Activated T-helper 1 cell treated with anti-CD3 and anti-CD28 coated beads, Interleukin-2, amount 50 U/mL, for 16 hours (primary cell): ENCODE measurements around the gene GRHL1.
"Not testable (repeated sequence)": the region's sequence is repeated elsewhere in the genome, so short reads cannot be mapped to it uniquely, and the experiment has no call there.

Experiments used
- DNase-seq, 2 donors: peaks; one replicate each; pipeline ENCODE4 v3.0.0-alpha.2; 2020; ENCODE audit warnings: low read depth in 1 of 2, low spot score in 1 of 2

Gene GRHL1

GRCh38 chr2:9951522-9952285 is at the start of gene GRHL1:
GRHL1 (plus strand) TSS chr2:9951693; CDS start chr2:9951834, 141 bp downstream.
- DNase-seq, result peak; percentile 79 to 87

- no peak for DNase-seq
Measured at GRCh38 chr2:9905413-9905812, 46.1 kb upstream of the GRHL1 start.

GRCh38 chr2:9907402-9907801 is 44.1 kb upstream of the GRHL1 start:
- no peak for DNase-seq

GRCh38 chr2:9908639-9909038 is 42.9 kb upstream of the GRHL1 start:
- DNase-seq, result no peak

GRCh38 chr2:9909106-9909505 is 42.4 kb upstream of the GRHL1 start:
- no peak for DNase-seq

GRCh38 chr2:9910699-9911098 is 40.8 kb upstream of the GRHL1 start:
- no peak for DNase-seq

- DNase-seq, result no peak
Measured at GRCh38 chr2:9912468-9912867, 39.0 kb upstream of the GRHL1 start.

GRCh38 chr2:9914384-9915065 is 37.0 kb upstream of the GRHL1 start:
- peak in 1 of 2 donors; percentile 19 for DNase-seq

- no peak for DNase-seq
Measured at GRCh38 chr2:9918275-9918674, 33.2 kb upstream of the GRHL1 start.

GRCh38 chr2:9919512-9919911 is 32.0 kb upstream of the GRHL1 start:
- DNase-seq, result no peak

GRCh38 chr2:9927020-9927419 is 24.5 kb upstream of the GRHL1 start:
- DNase-seq, result not testable (repeated sequence)

- DNase-seq, result no peak
Measured at GRCh38 chr2:9937258-9937657, 14.2 kb upstream of the GRHL1 start.

GRCh38 chr2:9937968-9938367 is 13.5 kb upstream of the GRHL1 start:
- no peak for DNase-seq

GRCh38 chr2:9939587-9940485 is 11.7 kb upstream of the GRHL1 start:
- DNase-seq, result no peak

GRCh38 chr2:9941196-9941995 is 10.1 kb upstream of the GRHL1 start:
- no peak for DNase-seq

GRCh38 chr2:9941996-9942390 is 9.5 kb upstream of the GRHL1 start:
- no peak for DNase-seq

GRCh38 chr2:9944330-9944758 is 7.1 kb upstream of the GRHL1 start:
- DNase-seq, result no peak

- no peak for DNase-seq
Measured at GRCh38 chr2:9945596-9945995, 5.9 kb upstream of the GRHL1 start.

GRCh38 chr2:9946076-9946475 is 5.4 kb upstream of the GRHL1 start:
- DNase-seq, result no peak

GRCh38 chr2:9946818-9947217 is 4.7 kb upstream of the GRHL1 start:
- DNase-seq, result no peak

- no peak for DNase-seq
Measured at GRCh38 chr2:9948721-9949120, 2.8 kb upstream of the GRHL1 start.
